Esophagus squamous epithelium (tissue), 4 donors: Measurements from ENCODE around the gene PPOX.

ENCODE experiments used
- CTCF ChIP-seq, 6 experiments: fragments of 450-650 bp in 4 of 6; fragments of 200-600 bp in 2 of 6; sonication (generic) in 2 of 6; IDR thresholded peaks; one replicate each; pipeline ENCODE4 v1.5.1; 2016 to 2019; ENCODE audit warnings: antibody characterized with exemption in 6 of 6, mild to moderate bottlenecking in 4 of 6, moderate library complexity in 4 of 6
- POLR2A ChIP-seq, 4 donors: fragments of 450-650 bp; IDR thresholded peaks; one replicate each; pipeline ENCODE4 v1.6.1; 2017; ENCODE audit warnings: antibody characterized with exemption in 4 of 4, mild to moderate bottlenecking in 4 of 4, moderate library complexity in 3 of 4

- TF ChIP-seq CTCF (IDR thresholded peaks at IDR 0.05) (no peak), POLR2A (IDR thresholded peaks at IDR 0.05) (no peak)
These were observed 22.2 kb downstream of the PPOX start for GRCh38 chr1:161188381-161188780.
